SK-N-SH (cell line): ENCODE data around the gene PTPN12. TPM values are rescaled to one million over a fixed set of nuclear protein-coding genes. Genes with fewer than 3 reads are reported as not detected.

ENCODE experiments used
- CTCF ChIA-PET: fragments of 300-600, 350-600 bp; formaldehyde crosslinking; extraction: SDS; loops from one replicate; lab custom pipeline; 2021; lab: Yijun Ruan, JAX
- POLR2A ChIA-PET: fragments of 350-600 bp; sonication (Branson Sonifier 250); formaldehyde crosslinking; extraction: SDS; loops from one replicate; lab custom pipeline; 2020; ENCODE audit warnings: antibody characterized with exemption, inconsistent platforms; lab: Yijun Ruan, JAX
- DNase-seq: peaks from one replicate; pipeline ENCODE4 v3.0.0; 2012
- H2AFZ ChIP-seq: fragments of 200-600 bp; sonication (generic); 2 replicates; pipeline ENCODE4 v1.8.1; 2016; ENCODE audit warnings: antibody characterized with exemption, mild to moderate bottlenecking, low read depth
- H3F3A ChIP-seq: fragments of 200-600 bp; sonication (generic); replicated peaks from 2 replicates; pipeline ENCODE3; 2016; ENCODE audit warnings: antibody characterized with exemption, mild to moderate bottlenecking; ENCODE audit not compliant: insufficient read depth
- H3K27ac ChIP-seq, 2 experiments: fragments of 200-500 bp in 1 of 2; fragments of 200-600 bp in 1 of 2; sonication (Bioruptor generic) in 1 of 2; sonication (generic), shearing (Covaris generic) in 1 of 2; 2 replicates each; pipeline versions ENCODE4 v1.5.1 to v1.6.1; 2014 to 2016; ENCODE audit warnings: low read depth in 2 of 2, inconsistent platforms in 1 of 2, low read length in 1 of 2, mild to moderate bottlenecking in 1 of 2, mixed read lengths in 1 of 2
- H3K27me3 ChIP-seq: fragments of 200-600 bp; sonication (generic), shearing (Covaris generic); 2 replicates; pipeline ENCODE4 v1.6.1; 2016; ENCODE audit warnings: mixed run types; ENCODE audit not compliant: insufficient read depth
- H3K36me3 ChIP-seq, 2 experiments: fragments of 200-500 bp in 1 of 2; fragments of 200-600 bp in 1 of 2; sonication (Bioruptor generic) in 1 of 2; sonication (generic) in 1 of 2; replicated peaks in 1 of 2; 2 replicates each; pipeline versions ENCODE3 to v1.5.1; 2014 to 2016; ENCODE audit warnings: low read length in 1 of 2, mild to moderate bottlenecking in 1 of 2; ENCODE audit not compliant: insufficient read depth in 2 of 2, control insufficient read depth in 1 of 2
- H3K4me1 ChIP-seq, 2 experiments: fragments of 200-500 bp in 1 of 2; fragments of 200-600 bp in 1 of 2; sonication (Bioruptor generic) in 1 of 2; sonication (generic), shearing (Covaris generic) in 1 of 2; 2 replicates each; pipeline versions ENCODE4 v1.5.1 to v1.6.1; 2014 to 2016; ENCODE audit warnings: low read depth in 1 of 2, low read length in 1 of 2, mixed run types in 1 of 2; ENCODE audit not compliant: insufficient read depth in 2 of 2, control insufficient read depth in 1 of 2
- H3K4me2 ChIP-seq: fragments of 200-600 bp; sonication (generic), shearing (Covaris generic); 2 replicates; pipeline ENCODE4 v1.6.1; 2017; ENCODE audit warnings: mixed run types
- H3K4me3 ChIP-seq, 2 experiments: fragments of 200-500 bp in 1 of 2; fragments of 200-600 bp in 1 of 2; sonication (Bioruptor generic) in 1 of 2; sonication (generic), shearing (Covaris generic) in 1 of 2; 2 replicates each; pipeline versions ENCODE4 v1.5.1 to v1.8.1; 2014 to 2016; ENCODE audit warnings: low read depth in 2 of 2, inconsistent platforms in 1 of 2, low read length in 1 of 2, mild to moderate bottlenecking in 1 of 2, mixed read lengths in 1 of 2, moderate library complexity in 1 of 2
- H3K79me2 ChIP-seq: fragments of 200-600 bp; sonication (generic); 2 replicates; pipeline ENCODE4 v1.8.1; 2017; ENCODE audit warnings: mild to moderate bottlenecking; ENCODE audit not compliant: insufficient read depth
- H3K9ac ChIP-seq: fragments of 200-600 bp; sonication (generic); 2 replicates; pipeline ENCODE4 v1.6.1; 2017; ENCODE audit warnings: mixed run types
- H3K9me2 ChIP-seq: fragments of 200-600 bp; sonication (generic); 2 replicates; pipeline ENCODE4 v1.6.1; 2017; ENCODE audit warnings: mixed run types
- H3K9me3 ChIP-seq: fragments of 200-600 bp; sonication (generic); 2 replicates; pipeline ENCODE4 v1.6.1; 2017; ENCODE audit warnings: mixed run types, mild to moderate bottlenecking, moderate library complexity
- H4K20me1 ChIP-seq: fragments of 200-600 bp; sonication (generic); 2 replicates; pipeline ENCODE4 v1.6.1; 2017; ENCODE audit warnings: mild to moderate bottlenecking, mixed run types; ENCODE audit not compliant: insufficient read depth
- EZH2phosphoT487 ChIP-seq: fragments of 200-600 bp; sonication (generic); IDR thresholded peaks from 2 replicates; pipeline ENCODE4 v1.6.1; 2017; ENCODE audit warnings: low read depth, mixed run types, mild to moderate bottlenecking, antibody characterized with exemption, moderate library complexity, borderline replicate concordance
- FOSL2 ChIP-seq: IDR thresholded peaks from 2 replicates; pipeline ENCODE4 v1.4.0; 2012; ENCODE audit warnings: low read depth, mild to moderate bottlenecking, moderate library complexity, borderline replicate concordance
- FOXJ3 ChIP-seq: sonication (generic); formaldehyde crosslinking; IDR thresholded peaks from 2 replicates; pipeline ENCODE4 v1.5.1; 2020; ENCODE audit warnings: mild to moderate bottlenecking, missing genetic modification reagents
- FOXM1 ChIP-seq: IDR thresholded peaks from 2 replicates; pipeline ENCODE4 v1.4.0; 2012; ENCODE audit warnings: low read depth, mild to moderate bottlenecking
- GABPA ChIP-seq: IDR thresholded peaks from 2 replicates; pipeline ENCODE4 v1.4.0; 2012; ENCODE audit warnings: low read depth, mild to moderate bottlenecking
- JUND ChIP-seq: IDR thresholded peaks from 2 replicates; pipeline ENCODE4 v1.4.0; 2012
- MEF2A ChIP-seq: IDR thresholded peaks from 2 replicates; pipeline ENCODE4 v1.4.0; 2012; ENCODE audit warnings: low read depth, borderline replicate concordance
- NFIC ChIP-seq: IDR thresholded peaks from 2 replicates; pipeline ENCODE4 v1.4.0; 2012; ENCODE audit warnings: borderline replicate concordance
- RAD21 ChIP-seq: IDR thresholded peaks from 2 replicates; pipeline ENCODE4 v1.6.1; 2012; ENCODE audit warnings: mild to moderate bottlenecking, low read length
- RXRA ChIP-seq: IDR thresholded peaks from 2 replicates; pipeline ENCODE4 v1.4.0; 2012; ENCODE audit warnings: low read depth, mild to moderate bottlenecking, borderline replicate concordance
- SIN3A ChIP-seq: IDR thresholded peaks from 2 replicates; pipeline ENCODE4 v1.6.1; 2012; ENCODE audit warnings: low read depth, mild to moderate bottlenecking, low read length, moderate library complexity, borderline replicate concordance
- TAF1 ChIP-seq: IDR thresholded peaks from 2 replicates; pipeline ENCODE4 v1.6.1; 2012; ENCODE audit warnings: low read depth, mild to moderate bottlenecking, low read length, moderate library complexity, borderline replicate concordance
- YY1 ChIP-seq: IDR thresholded peaks from 2 replicates; pipeline ENCODE4 v1.4.0; 2012; ENCODE audit warnings: low read depth, mild to moderate bottlenecking
- WGBS: methylation state at CpG from one replicate; pipeline ENCODE4 v1.1.6; 2017; ENCODE audit warnings: low lambda C conversion rate; 5-methylcytosine and 5-hydroxymethylcytosine counted together
- polyA plus RNA-seq, 3 experiments: library from polyadenylated mRNA; depleted of rRNA; stranded (reverse); fragments of >200 nt; gene quantifications; 2 replicates each; pipeline ENCODE4 v1.2.3, GENCODE V29; 2012
- TF ChIP-seq, protein P1 (sequence below): IDR thresholded peaks from 2 replicates; pipeline ENCODE4; 2012
- TF ChIP-seq, protein P2 (sequence below): IDR thresholded peaks from 2 replicates; pipeline ENCODE4 v1.4.0; 2012; ENCODE audit warnings: low read depth
- TF ChIP-seq, protein P3 (sequence below): fragments of 150-350 bp; IDR thresholded peaks from 2 replicates; pipeline ENCODE4 v1.6.1; 2016; ENCODE audit warnings: mild to moderate bottlenecking, low read depth, low read length
- TF ChIP-seq, protein P4 (sequence below): fragments of 200-600 bp; sonication (generic); IDR thresholded peaks from 2 replicates; pipeline ENCODE4 v1.6.1; 2017; ENCODE audit warnings: antibody characterized with exemption, mild to moderate bottlenecking, moderate library complexity

Gene PTPN12
- polyA plus RNA-seq, 1 of the 3 experiments (the other 2 are of a cell fraction) = 23.3 TPM

DNA sequence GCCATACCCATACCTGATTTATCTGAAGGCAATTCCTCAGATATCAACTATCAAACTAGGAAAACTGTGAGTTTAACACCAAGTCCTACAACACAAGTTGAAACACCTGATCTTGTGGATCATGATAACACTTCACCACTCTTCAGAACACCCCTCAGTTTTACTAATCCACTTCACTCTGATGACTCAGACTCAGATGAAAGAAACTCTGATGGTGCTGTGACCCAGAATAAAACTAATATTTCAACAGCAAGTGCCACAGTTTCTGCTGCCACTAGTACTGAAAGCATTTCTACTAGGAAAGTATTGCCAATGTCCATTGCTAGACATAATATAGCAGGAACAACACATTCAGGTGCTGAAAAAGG lies 90.2 kb downstream of the PTPN12 start:
- no peak overlapping the region for H3K27ac ChIP-seq
- peaks cover 32% of the 10 kb centered on the region; the same call in 1 of the 2 replicates for H3K79me2 ChIP-seq
- DNase-seq = no peak
- H3K27me3 ChIP-seq = no peaks in the 10 kb centered on the region
- no peak overlapping the region for H2AFZ ChIP-seq
- no peaks in the 10 kb centered on the region for H4K20me1 ChIP-seq
- ChIA-PET CTCF (interaction anchor here (1.2 to 1.4 kb wide), 2 partner anchors 28 to 132 kb away, joined by 3 read pairs; no protein-coding TSS in a partner anchor), POLR2A (no interaction called here)
- peaks cover 30 to 81% of the 10 kb centered on the region in 2 experiments for H3K36me3 ChIP-seq
- no peak overlapping the region for H3K4me3 ChIP-seq
- H3F3A ChIP-seq = peaks cover 20% of the 10 kb centered on the region
- H3K4me2 ChIP-seq = no peak overlapping the region
- H3K9ac ChIP-seq = no peak overlapping the region
- no peaks in the 10 kb centered on the region for H3K9me2 ChIP-seq
- TF ChIP-seq RXRA (no peak), MEF2A (no peak), FOSL2 (no peak), RAD21 (no peak), JUND (no peak)
- H3K4me1 ChIP-seq = no peaks in the 10 kb centered on the region
- no peaks in the 10 kb centered on the region for H3K9me3 ChIP-seq

DNA sequence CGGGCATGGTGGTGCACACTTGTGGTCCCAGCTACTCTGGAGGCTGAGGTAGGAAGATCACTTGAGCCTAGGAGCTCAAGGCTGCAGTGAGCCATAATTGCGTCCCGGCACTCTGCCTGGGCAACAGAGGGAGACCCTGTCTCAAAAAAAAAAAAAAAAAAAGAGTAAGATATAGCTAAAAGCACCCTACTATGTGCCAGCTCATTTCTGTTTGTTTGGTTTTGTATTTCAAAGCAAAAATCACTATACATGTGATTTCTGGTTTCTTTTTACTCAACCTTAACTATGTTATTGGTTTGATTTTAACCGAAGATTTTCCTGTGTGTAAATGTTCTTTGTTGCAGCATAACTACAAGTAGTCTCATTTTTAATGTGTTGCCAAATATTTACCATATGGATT lies 92.7 kb downstream of the PTPN12 start:
- peaks cover 31% of the 10 kb centered on the region; the same call in 1 of the 2 replicates for H3K79me2 ChIP-seq
- H4K20me1 ChIP-seq = no peaks in the 10 kb centered on the region
- H3K36me3 ChIP-seq = peaks cover 30 to 78% of the 10 kb centered on the region in 2 experiments
- H3K4me3 ChIP-seq = no peak overlapping the region
- WGBS = 99% methylated on average over 4 of the region's 4 CpGs
- H3K4me2 ChIP-seq = no peak overlapping the region
- no peaks in the 10 kb centered on the region for H3K27me3 ChIP-seq
- ChIA-PET CTCF (interaction anchor here (1.1 kb wide), 1 partner anchor 22 kb away, joined by 5 read pairs; no protein-coding TSS in a partner anchor), POLR2A (no interaction called here)
- no peak overlapping the region for H3K9ac ChIP-seq
- DNase-seq = no peak
- no peak overlapping the region for H2AFZ ChIP-seq
- no peak overlapping the region for H3K27ac ChIP-seq
- TF ChIP-seq SIN3A = no peak
- TF ChIP-seq JUND = no peak
- TF ChIP-seq, protein P1, sequence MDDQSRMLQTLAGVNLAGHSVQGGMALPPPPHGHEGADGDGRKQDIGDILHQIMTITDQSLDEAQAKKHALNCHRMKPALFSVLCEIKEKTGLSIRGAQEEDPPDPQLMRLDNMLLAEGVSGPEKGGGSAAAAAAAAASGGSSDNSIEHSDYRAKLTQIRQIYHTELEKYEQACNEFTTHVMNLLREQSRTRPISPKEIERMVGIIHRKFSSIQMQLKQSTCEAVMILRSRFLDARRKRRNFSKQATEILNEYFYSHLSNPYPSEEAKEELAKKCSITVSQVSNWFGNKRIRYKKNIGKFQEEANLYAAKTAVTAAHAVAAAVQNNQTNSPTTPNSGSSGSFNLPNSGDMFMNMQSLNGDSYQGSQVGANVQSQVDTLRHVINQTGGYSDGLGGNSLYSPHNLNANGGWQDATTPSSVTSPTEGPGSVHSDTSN = no peak
- TF ChIP-seq FOSL2 = no peak
- TF ChIP-seq, protein P2, sequence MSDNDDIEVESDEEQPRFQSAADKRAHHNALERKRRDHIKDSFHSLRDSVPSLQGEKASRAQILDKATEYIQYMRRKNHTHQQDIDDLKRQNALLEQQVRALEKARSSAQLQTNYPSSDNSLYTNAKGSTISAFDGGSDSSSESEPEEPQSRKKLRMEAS = no peak
- no peaks in the 10 kb centered on the region for H3K9me3 ChIP-seq
- H3K4me1 ChIP-seq = no peaks in the 10 kb centered on the region
- H3F3A ChIP-seq = peaks cover 21% of the 10 kb centered on the region
- no peaks in the 10 kb centered on the region for H3K9me2 ChIP-seq

DNA sequence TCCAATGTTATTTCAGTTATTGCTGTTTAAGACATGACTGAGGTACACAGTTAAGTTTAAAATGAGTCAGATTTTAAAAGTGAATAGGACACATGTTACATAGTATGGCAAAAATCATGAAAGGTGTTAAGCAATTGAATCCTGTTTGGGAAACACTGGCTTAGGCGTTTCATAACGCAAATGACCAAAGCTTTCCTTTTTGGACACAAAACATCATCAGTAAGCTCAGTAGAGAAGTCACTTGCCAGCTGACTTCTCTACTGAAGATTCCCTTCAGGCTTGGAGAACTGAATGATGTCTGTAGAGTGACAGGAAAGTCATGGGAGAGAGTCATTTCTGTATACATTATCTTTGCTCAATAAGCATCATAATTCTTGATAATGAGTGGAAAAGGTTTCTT lies 94.7 kb downstream of the PTPN12 start:
- POLR2A ChIA-PET = no interaction called here
- H3K4me1 ChIP-seq = no peaks in the 10 kb centered on the region
- CTCF ChIA-PET = interaction anchor here (0.8 to 2.2 kb wide), 4 partner anchors 15 to 383 kb away, joined by 3 to 15 read pairs (median 4); no protein-coding TSS in a partner anchor
- H3K9ac ChIP-seq = no peak overlapping the region
- no peak overlapping the region for H3K27ac ChIP-seq
- no peak for DNase-seq
- 94% methylated on average over 2 of the region's 2 CpGs for WGBS
- no peaks in the 10 kb centered on the region for H4K20me1 ChIP-seq
- no peak overlapping the region for H3K4me3 ChIP-seq
- H3F3A ChIP-seq = peaks cover 21% of the 10 kb centered on the region
- no peaks in the 10 kb centered on the region for H3K9me3 ChIP-seq
- no peaks in the 10 kb centered on the region for H3K27me3 ChIP-seq
- no peak overlapping the region for H3K4me2 ChIP-seq
- H2AFZ ChIP-seq = no peak overlapping the region
- H3K79me2 ChIP-seq = peaks cover 31% of the 10 kb centered on the region; the same call in 1 of the 2 replicates
- H3K36me3 ChIP-seq = peaks cover 32 to 86% of the 10 kb centered on the region in 2 experiments
- no peaks in the 10 kb centered on the region; the same call in 1 of the 2 replicates for H3K9me2 ChIP-seq
- TF ChIP-seq TAF1 (no peak), FOXM1 (no peak), EZH2phosphoT487 (no peak), NFIC (no peak), GABPA (no peak), YY1 (no peak), RAD21 (no peak), FOXJ3 (CRISPR knock-in tag) (no peak)
- TF ChIP-seq, protein P3, sequence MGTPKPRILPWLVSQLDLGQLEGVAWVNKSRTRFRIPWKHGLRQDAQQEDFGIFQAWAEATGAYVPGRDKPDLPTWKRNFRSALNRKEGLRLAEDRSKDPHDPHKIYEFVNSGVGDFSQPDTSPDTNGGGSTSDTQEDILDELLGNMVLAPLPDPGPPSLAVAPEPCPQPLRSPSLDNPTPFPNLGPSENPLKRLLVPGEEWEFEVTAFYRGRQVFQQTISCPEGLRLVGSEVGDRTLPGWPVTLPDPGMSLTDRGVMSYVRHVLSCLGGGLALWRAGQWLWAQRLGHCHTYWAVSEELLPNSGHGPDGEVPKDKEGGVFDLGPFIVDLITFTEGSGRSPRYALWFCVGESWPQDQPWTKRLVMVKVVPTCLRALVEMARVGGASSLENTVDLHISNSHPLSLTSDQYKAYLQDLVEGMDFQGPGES = no peak
- TF ChIP-seq, protein P4, sequence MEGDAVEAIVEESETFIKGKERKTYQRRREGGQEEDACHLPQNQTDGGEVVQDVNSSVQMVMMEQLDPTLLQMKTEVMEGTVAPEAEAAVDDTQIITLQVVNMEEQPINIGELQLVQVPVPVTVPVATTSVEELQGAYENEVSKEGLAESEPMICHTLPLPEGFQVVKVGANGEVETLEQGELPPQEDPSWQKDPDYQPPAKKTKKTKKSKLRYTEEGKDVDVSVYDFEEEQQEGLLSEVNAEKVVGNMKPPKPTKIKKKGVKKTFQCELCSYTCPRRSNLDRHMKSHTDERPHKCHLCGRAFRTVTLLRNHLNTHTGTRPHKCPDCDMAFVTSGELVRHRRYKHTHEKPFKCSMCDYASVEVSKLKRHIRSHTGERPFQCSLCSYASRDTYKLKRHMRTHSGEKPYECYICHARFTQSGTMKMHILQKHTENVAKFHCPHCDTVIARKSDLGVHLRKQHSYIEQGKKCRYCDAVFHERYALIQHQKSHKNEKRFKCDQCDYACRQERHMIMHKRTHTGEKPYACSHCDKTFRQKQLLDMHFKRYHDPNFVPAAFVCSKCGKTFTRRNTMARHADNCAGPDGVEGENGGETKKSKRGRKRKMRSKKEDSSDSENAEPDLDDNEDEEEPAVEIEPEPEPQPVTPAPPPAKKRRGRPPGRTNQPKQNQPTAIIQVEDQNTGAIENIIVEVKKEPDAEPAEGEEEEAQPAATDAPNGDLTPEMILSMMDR = no peak
